Natural killer cell treated with Interleukin-12 subunit alpha and Interleukin-12 subunit beta and Interleukin-15 and Interleukin-18, amount 100 ng/mL, for 72 hours (primary cell): ENCODE data around the gene DNAJC22. TPM values are rescaled to one million over a fixed set of nuclear protein-coding genes. Genes with fewer than 3 reads are reported as not detected.

Experiments used
- ATAC-seq, 2 donors: fragments of 150-1000 bp; cut with Tn5 transposase in 1 of 2; sonication (Bioruptor Pico), chemical (Tn5 transposase) in 1 of 2; 2 replicates each; pipeline ENCODE4 v1.10.0; 2021
- DNase-seq: peaks from one replicate; pipeline ENCODE4 v3.0.0; 2022; ENCODE audit warnings: low spot score
- H3K27ac Mint-ChIP-seq, 2 donors: 1 replicate in 1 of 2; 2 replicates in 1 of 2; pipeline ENCODE4 v1.8.0; 2022; ENCODE audit warnings: mixed read lengths in 2 of 2, mild to moderate bottlenecking in 1 of 2, moderate library complexity in 1 of 2
- H3K27me3 Mint-ChIP-seq, 2 donors: 1 replicate in 1 of 2; 2 replicates in 1 of 2; pipeline ENCODE4 v1.8.0; 2022; ENCODE audit warnings: mixed read lengths in 2 of 2
- H3K36me3 Mint-ChIP-seq: one replicate; pipeline ENCODE4 v1.8.0; 2022; ENCODE audit warnings: mixed read lengths
- H3K4me1 Mint-ChIP-seq, 2 donors: 1 replicate in 1 of 2; 2 replicates in 1 of 2; pipeline ENCODE4 v1.8.0; 2022; ENCODE audit warnings: low read depth in 2 of 2, mixed read lengths in 2 of 2, mild to moderate bottlenecking in 1 of 2
- H3K4me3 Mint-ChIP-seq: one replicate; pipeline ENCODE4 v1.8.0; 2022; ENCODE audit warnings: mixed read lengths
- H3K9me3 Mint-ChIP-seq: 2 replicates; pipeline ENCODE4 v1.8.0; 2022; ENCODE audit warnings: mixed read lengths
- total RNA-seq, 2 donors: library from RNA; stranded (reverse); gene quantifications; one replicate each; pipeline ENCODE4 v1.2.3, GENCODE V29; 2022

DNAJC22 gene
- total RNA-seq, 2 donors from 2014 or later, result not detected

GRCh38 chr12:49397000-49397399 lies 50.3 kb downstream of the DNAJC22 start:
- Mint-ChIP-seq H3K9me3 (no peaks in the 10 kb centered on the region), H3K4me3 (no peak overlapping the region), H3K36me3 (no peaks in the 10 kb centered on the region), H3K4me1 (peaks cover 0 to 3% of the 10 kb centered on the region in 2 donors), H3K27me3 (no peaks in the 10 kb centered on the region), H3K27ac (no peak overlapping the region)
- DNase-seq (no peak), ATAC-seq (no peak)

GRCh38 chr12:49400304-49400703 lies 53.6 kb downstream of the DNAJC22 start:
- peaks cover 0 to 12% of the 10 kb centered on the region in 2 donors for H3K4me1 Mint-ChIP-seq
- no peak overlapping the region for H3K4me3 Mint-ChIP-seq
- H3K36me3 Mint-ChIP-seq, result no peaks in the 10 kb centered on the region
- H3K27ac Mint-ChIP-seq, result no peak overlapping the region
- ATAC-seq, result no peak
- no peaks in the 10 kb centered on the region for H3K27me3 Mint-ChIP-seq
- no peak for DNase-seq
- no peaks in the 10 kb centered on the region for H3K9me3 Mint-ChIP-seq

Other genes with a start within 250 kb of the DNAJC22 start
- 10 to 100 TPM; 55.4 to 74.9 TPM for gene LMBR1L, start 236.0 kb upstream of the DNAJC22 start, total RNA-seq
- 1,000 to 10,000 TPM; 1,825 to 2,159 TPM for gene TUBA1B, start 215.5 kb upstream of the DNAJC22 start, total RNA-seq
- 10 to 100 TPM; 30.8 to 53.5 TPM for gene TUBA1A, start 157.8 kb upstream of the DNAJC22 start, total RNA-seq
- 100 to 1,000 TPM; 260 to 358 TPM for gene TUBA1C, start 81.8 kb upstream of the DNAJC22 start, total RNA-seq
- gene PRPH, start 51.7 kb upstream of the DNAJC22 start, total RNA-seq, result not detected
- gene TROAP, start 23.6 kb upstream of the DNAJC22 start, total RNA-seq, result 100 to 1,000 TPM in 1 of 2 donors, 10 to 100 TPM in 1; 37.4 to 103 TPM
- not detected for gene C1QL4, start 9.7 kb upstream of the DNAJC22 start, total RNA-seq
- 10 to 100 TPM; 13.7 to 21.1 TPM for gene SPATS2, start 20.6 kb downstream of the DNAJC22 start, total RNA-seq
- under 1 TPM; 0.50 to 0.70 TPM for gene KCNH3, start 192.1 kb downstream of the DNAJC22 start, total RNA-seq
- gene MCRS1, start 221.3 kb downstream of the DNAJC22 start, total RNA-seq, result 10 to 100 TPM; 64.9 to 89.8 TPM